HG03457 (cell line): ENCODE measurements around the gene KAT14.
"Not testable (repeated sequence)": the region's sequence is repeated elsewhere in the genome, so short reads cannot be mapped to it uniquely, and the experiment has no call there.

Experiments used
- ATAC-seq: cut with Tn5 transposase; IDR thresholded peaks from one replicate; pipeline ENCODE4 v1.9.1; 2021; ENCODE audit warnings: moderate number of reproducible peaks; ENCODE audit not compliant: unreplicated experiment

Gene KAT14

GRCh38 chr20:18144541-18145099 lies 7.0 kb downstream of the KAT14 start:
- no peak for ATAC-seq

DNA sequence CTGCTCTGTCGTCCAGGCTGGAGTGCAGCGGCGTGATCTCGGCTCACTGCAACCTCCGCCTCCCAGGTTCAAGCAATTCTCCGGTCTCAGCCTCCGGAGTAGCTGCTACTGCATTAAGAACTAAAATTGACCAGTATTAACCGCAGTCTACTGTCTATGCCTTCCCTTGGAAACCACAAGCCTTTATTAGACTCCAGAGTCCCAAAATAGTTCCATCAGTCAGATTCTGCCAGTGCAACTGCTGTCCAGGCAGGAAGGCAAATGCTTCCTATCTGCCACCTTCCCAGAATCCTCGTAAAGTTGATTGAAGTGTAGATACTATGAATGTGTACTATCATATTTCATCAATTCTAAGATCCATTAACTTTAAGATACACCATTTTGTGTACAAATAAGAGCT lies 16.7 kb downstream of the KAT14 start:
- no peak for ATAC-seq

DNA sequence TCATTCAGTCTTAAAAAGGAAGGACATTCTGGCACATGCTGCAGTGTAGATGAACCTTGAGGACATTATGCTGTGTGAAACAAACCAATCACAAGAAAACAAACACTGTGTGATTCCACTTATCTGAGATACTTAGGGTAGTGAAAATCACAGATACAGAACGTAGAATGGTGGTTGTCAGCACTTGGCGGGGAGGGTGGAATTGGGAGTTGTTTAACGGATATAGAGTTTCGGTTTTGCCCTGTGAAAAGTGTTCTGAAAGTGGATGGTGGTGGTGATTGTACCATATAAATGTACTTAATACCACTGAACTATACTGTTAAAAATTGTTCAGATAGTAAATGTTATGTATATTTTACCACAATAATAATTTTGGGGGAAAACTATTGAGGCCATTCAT lies 18.4 kb downstream of the KAT14 start:
- ATAC-seq, result no peak

DNA sequence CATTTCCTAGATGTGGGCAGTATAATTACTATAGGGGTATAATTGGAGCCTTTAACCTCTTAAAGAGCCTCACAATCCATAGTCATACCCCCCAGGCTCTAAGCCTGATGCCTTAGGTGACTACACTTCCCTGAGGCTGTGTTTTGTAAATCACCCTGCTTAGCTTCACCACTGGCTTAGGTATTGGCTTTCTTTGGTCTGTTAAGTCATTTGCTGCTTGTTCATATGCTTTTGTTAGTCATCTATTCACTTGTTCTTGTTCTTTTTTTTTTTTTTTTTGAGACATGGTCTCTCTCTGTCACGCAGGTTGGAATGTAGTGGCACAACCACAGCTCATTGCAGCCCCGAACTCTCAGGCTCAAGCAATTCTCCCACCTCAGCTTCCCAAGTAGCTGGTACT lies 26.7 kb downstream of the KAT14 start:
- ATAC-seq, result no peak

DNA sequence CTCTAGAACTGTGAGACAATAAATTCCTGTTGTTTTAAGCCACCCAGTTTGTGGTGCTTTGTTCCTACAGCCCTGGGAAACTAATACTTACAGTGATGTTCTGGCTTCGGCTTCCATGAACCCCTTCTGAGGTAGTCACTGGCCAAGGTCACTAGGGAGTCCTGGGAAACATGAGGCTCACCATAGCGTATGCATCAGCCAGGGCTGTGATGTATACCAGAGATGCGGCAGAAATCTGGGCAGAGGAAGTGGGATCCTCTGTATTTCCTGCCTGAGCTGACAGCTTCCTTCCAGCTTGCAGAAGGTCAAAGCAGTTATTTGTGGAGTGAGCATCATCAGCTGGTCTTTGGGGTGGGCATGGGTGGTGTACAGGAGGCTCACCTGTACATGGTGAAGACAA lies 27.9 kb downstream of the KAT14 start:
- no peak for ATAC-seq

- no peak for ATAC-seq
Measured at GRCh38 chr20:18166241-18166881, 28.7 kb downstream of the KAT14 start.

- no peak for ATAC-seq
Measured at GRCh38 chr20:18166950-18167349, 29.3 kb downstream of the KAT14 start.

GRCh38 chr20:18172379-18172778 lies 34.7 kb downstream of the KAT14 start:
- no peak for ATAC-seq

DNA sequence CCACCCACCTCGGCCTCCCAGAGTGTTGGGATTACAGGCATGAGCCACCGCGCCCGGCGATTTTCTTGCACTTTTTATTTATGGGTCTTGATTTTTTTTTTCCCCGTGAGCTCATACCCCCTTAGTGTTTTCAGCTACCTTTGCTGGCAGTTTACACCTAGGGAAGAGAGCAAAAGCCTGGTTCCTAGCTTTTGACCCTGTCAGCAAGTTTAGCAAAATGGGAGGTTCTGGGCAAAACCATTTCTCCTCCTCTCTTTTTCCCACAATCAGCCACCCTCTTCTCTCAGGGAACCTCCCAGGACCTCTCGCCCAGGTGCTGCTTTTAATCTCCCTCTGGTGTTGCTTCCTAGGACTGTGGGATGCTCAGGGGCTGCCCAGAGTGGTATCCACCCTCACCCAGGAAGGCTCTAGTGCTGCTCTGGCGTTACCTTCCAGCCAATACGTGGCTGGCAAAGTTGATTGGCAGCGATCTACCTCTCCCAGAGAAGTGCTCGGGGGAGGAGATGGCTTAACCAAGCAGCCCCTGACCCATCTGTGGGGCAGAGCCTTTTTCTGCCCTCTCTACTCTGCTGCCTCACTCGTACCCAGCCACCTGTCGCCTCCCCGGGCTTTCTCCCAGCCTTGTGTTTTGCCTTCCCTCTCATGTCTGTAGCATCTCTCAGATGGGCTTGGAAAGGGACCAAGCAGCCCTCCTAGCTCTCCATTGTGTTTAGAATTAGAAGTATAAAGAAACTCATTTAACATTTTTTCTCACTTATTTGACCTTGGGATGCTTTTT lies 37.4 kb downstream of the KAT14 start:
- ATAC-seq, result no peak

- ATAC-seq, result no peak
Measured at GRCh38 chr20:18176318-18176785, 38.7 kb downstream of the KAT14 start.

- not testable (repeated sequence) for ATAC-seq
Measured at GRCh38 chr20:18180366-18180765, 42.7 kb downstream of the KAT14 start.

DNA sequence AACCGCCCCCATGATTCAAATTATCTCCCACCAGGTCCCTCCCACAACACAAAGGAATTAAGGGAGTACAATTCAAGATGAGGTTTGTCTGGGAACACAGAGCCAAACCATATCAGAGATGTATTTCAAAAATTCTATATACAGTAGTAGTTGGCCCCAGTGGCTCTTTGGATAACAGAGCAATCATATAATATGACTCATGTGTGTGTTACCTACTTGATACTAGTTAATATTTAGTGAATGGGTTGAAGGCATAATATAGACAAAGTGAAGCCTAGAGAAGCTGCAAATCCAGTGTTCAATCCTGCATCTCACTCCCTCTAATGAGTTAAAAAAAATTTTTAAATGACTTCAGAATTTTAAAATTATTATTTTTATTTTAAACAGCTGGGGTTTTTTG lies 43.2 kb downstream of the KAT14 start:
- no peak for ATAC-seq

DNA sequence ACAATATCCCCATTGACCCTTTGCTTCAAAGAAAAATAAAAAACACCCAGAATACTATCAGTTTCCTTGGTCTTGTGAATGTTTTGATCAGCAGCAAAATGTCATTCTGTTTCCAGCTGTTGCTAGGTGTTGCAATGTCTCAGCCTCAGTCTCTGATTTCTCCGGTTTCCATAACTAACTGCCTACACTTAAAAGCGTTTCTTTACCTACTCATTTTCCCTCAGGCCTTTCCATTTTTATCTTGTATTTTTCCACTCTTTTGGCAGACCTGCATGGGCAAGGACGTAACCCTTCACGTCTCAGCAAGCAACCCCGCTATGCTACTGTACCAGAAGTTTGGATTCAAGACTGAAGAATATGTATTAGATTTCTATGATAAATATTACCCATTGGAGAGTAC lies 49.4 kb downstream of the KAT14 start:
- no peak for ATAC-seq

GRCh38 chr20:18188434-18188833 lies 50.8 kb downstream of the KAT14 start:
- no peak for ATAC-seq

DNA sequence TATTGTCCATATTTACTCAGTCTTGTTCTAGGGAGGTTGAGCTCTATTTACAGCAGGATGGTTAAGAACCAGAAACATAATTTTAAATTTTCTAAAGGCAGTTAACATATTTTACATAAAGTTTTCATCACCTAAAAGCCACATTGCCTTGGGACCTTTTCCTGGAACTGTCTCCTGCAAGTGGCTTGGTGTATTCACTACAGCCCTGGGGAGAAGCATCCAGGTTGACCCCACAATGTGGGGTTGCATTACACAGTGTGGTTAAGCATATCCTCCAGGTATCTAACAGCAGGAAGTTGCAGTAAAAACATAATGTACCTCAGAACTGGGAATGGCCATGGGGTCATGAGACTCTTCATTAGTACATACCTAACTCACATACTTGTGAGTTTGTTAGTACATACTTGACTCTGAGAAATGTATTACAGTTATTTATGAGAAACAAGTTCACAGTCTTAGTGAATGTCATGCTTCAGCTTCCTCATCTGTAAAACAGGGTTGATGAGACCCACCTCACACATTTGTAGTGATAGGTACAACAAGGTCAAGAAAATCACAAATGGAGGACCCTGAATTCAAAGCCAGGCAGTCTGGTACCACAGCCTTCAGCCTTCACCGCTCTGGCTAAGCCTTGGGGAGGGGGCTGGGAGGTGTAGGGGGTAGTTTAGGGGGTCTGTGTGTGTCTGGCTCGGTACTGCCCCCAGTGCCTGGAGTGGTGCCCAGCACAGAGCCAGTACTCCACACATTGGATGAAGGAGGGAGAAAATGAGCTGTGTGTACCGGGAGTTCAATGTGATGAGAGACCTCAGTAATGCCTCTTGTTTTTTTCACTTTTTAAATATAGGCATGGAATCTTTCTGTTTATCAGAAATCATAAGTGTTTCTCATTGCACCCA lies 52.9 kb downstream of the KAT14 start:
- ATAC-seq, result no peak

- ATAC-seq, result no peak
Measured at GRCh38 chr20:18191306-18191705, 53.6 kb downstream of the KAT14 start.

- not testable (repeated sequence) for ATAC-seq
Measured at GRCh38 chr20:18194461-18194860, 56.8 kb downstream of the KAT14 start.

DNA sequence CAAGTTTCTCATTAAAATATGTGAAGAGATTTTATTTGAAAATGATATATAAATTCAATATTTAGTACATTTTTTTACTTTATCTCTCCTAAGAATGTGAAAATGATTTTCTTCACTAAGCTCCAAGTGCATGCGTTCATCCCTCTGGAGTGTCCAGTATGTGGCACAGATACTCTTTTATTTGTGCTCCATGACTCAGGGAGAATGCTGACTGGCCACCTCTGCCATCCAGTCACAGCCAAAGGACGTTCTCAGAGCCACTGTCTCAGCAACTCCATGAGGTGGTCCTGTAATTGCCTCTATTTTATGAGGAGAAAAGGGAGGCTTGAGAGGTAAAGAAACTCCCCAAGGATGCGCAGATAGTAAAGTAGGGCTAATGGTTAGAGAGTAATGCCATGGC lies 58.3 kb downstream of the KAT14 start:
- no peak for ATAC-seq

DNA sequence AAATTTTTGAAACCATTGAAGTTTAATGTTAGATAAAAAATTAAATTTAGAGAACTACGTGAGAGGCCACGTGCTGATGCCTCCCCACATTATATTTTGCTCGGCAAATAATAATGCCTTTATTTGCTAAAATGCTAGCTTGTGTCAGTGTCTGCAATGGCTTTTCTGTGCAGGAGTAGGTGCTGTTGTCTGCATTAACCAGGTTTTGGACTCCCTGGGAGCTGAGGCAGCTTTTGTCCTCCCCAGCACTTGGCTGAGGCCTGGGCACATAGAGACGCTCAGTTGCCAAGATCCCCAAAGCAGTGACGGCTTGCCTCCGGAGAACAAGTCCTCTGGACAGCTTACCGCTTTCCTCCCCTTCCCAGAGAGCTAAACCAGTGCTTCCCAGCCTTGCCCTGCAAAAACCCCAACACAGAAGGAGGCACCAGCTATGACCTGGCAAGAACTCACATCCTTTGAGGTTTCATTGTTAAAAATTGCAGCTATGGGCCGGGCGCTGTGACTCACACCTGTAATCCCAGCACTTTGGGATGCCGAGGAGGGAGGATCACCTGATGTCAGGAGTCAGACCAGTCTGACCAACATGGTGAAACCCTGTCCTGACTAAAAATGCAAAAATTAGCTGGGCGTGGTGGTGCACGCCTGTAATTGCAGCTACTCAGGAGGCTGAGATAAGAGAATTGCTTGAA lies 59.9 kb downstream of the KAT14 start:
- ATAC-seq, result no peak

DNA sequence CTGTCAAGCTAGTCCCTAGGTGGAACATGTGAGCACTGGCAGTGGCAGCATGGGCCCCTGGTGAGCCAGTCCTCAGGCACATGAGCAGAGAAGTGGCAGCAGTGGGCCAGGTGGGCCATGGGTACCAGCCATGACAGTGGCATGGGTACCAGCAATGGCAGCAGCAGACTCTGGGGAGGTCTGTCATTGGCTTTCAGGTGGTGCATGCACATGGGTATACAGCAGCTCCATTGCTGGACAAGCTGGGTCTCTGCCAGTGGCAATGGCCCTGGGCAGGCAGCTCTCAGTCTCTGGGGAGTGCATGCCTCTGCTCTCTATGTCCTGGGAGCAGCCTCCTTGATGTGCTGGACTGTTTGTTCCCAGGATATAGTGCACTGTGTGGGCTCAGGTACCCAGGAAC lies 65.3 kb downstream of the KAT14 start:
- ATAC-seq, result no peak

GRCh38 chr20:18203700-18204099 lies 66.0 kb downstream of the KAT14 start:
- not testable (repeated sequence) for ATAC-seq
